IMR-90 (cell line): ENCODE results near the gene HHLA2. TPM values are rescaled to one million over a fixed set of nuclear protein-coding genes. Genes with fewer than 3 reads are reported as not detected.

Source experiments
- ATAC-seq: fragments of 200-7000 bp; cut with Tn5 transposase; 2 replicates; pipeline ENCODE4 v1.9.1; 2020; ENCODE audit warnings: low read depth, mild to moderate bottlenecking, moderate library complexity
- BruUV-seq: library from RNA; stranded (reverse); fragments of 400-500 nt; replicated peaks from 2 replicates; lab custom pipeline; 2021; lab: Mats Ljungman, UMichigan
- CTCF ChIA-PET: fragments of 300-600 bp; formaldehyde crosslinking; extraction: SDS; loops from one replicate; lab custom pipeline; 2021; ENCODE audit warnings: antibody characterized with exemption; lab: Yijun Ruan, JAX
- POLR2A ChIA-PET: fragments of 300-600 bp; sonication (Branson Sonifier 250); formaldehyde crosslinking; loops from one replicate; lab custom pipeline; 2022; ENCODE audit warnings: antibody characterized with exemption; ENCODE audit not compliant: unreplicated experiment; lab: Charles Lee
- DNase-seq: peaks from one replicate; pipeline ENCODE4 v3.0.0; 2013
- H2AFZ ChIP-seq: replicated peaks from 2 replicates; pipeline ENCODE3; 2013; ENCODE audit warnings: low read length, mild to moderate bottlenecking; ENCODE audit not compliant: poor library complexity
- H2AK5ac ChIP-seq: 2 replicates; pipeline ENCODE4 v1.6.1; 2013; ENCODE audit warnings: low read depth, low read length, inconsistent platforms
- H2AK9ac ChIP-seq: replicated peaks from 2 replicates; pipeline ENCODE3; 2013; ENCODE audit warnings: mild to moderate bottlenecking, low read depth, low read length, moderate library complexity; ENCODE audit not compliant: poor library complexity
- H2BK120ac ChIP-seq: 2 replicates; pipeline ENCODE4 v1.6.1; 2013; ENCODE audit warnings: low read depth, low read length, inconsistent platforms
- H2BK15ac ChIP-seq: 3 replicates; pipeline ENCODE4 v1.6.1; 2013; ENCODE audit warnings: low read depth, low read length, inconsistent platforms
- H2BK20ac ChIP-seq: 2 replicates; pipeline ENCODE4 v1.6.1; 2013; ENCODE audit warnings: low read depth, mild to moderate bottlenecking, inconsistent platforms, low read length, moderate library complexity
- H2BK5ac ChIP-seq: 2 replicates; pipeline ENCODE4 v1.6.1; 2013; ENCODE audit warnings: mild to moderate bottlenecking, low read depth, low read length, inconsistent platforms; ENCODE audit not compliant: poor library complexity, severe bottlenecking
- H3K14ac ChIP-seq: replicated peaks from 2 replicates; pipeline ENCODE4 v1.6.1; 2013; ENCODE audit warnings: low read depth, low read length, inconsistent platforms
- H3K18ac ChIP-seq: 2 replicates; pipeline ENCODE4 v1.6.1; 2013; ENCODE audit warnings: low read depth, low read length, control low read depth
- H3K23ac ChIP-seq: 2 replicates; pipeline ENCODE4 v1.6.1; 2013; ENCODE audit warnings: low read depth, low read length, inconsistent platforms
- H3K27ac ChIP-seq: 2 replicates; pipeline ENCODE4 v1.5.1; 2013; ENCODE audit warnings: mild to moderate bottlenecking, control low read depth, low read length; ENCODE audit not compliant: insufficient read depth
- H3K27me3 ChIP-seq: 2 replicates; pipeline ENCODE4 v1.6.1; 2013; ENCODE audit warnings: low read length; ENCODE audit not compliant: control insufficient read depth, insufficient read depth
- H3K36me3 ChIP-seq: 2 replicates; pipeline ENCODE4 v1.6.1; 2013; ENCODE audit warnings: low read length, mixed read lengths; ENCODE audit not compliant: control insufficient read depth, insufficient read depth
- H3K4ac ChIP-seq: 2 replicates; pipeline ENCODE4 v1.6.1; 2013; ENCODE audit warnings: low read depth, low read length, inconsistent platforms
- H3K4me1 ChIP-seq: 2 replicates; pipeline ENCODE4 v1.6.1; 2013; ENCODE audit warnings: low read length, mixed read lengths; ENCODE audit not compliant: control insufficient read depth, insufficient read depth
- H3K4me2 ChIP-seq: 2 replicates; pipeline ENCODE4 v1.6.1; 2013; ENCODE audit warnings: low read depth, mild to moderate bottlenecking, control low read depth, low read length, moderate library complexity
- H3K4me3 ChIP-seq: 2 replicates; pipeline ENCODE4 v1.5.1; 2013; ENCODE audit warnings: low read depth, mild to moderate bottlenecking, control low read depth, low read length, moderate library complexity; ENCODE audit not compliant: insufficient read depth
- H3K56ac ChIP-seq: 2 replicates; pipeline ENCODE4 v1.6.1; 2013; ENCODE audit warnings: low read length, inconsistent platforms; ENCODE audit not compliant: insufficient read depth; ENCODE audit errors: extremely low read depth
- H3K79me1 ChIP-seq, 2 experiments: 2 replicates each; pipeline ENCODE4 v1.6.1; 2013; ENCODE audit warnings: low read length in 2 of 2, inconsistent platforms in 1 of 2, low read depth in 1 of 2
- H3K9ac ChIP-seq: 2 replicates; pipeline ENCODE4 v1.6.1; 2013; ENCODE audit warnings: low read depth, low read length, control low read depth
- H3K9me1 ChIP-seq: 2 replicates; pipeline ENCODE4 v1.6.1; 2013; ENCODE audit warnings: low read length, inconsistent platforms; ENCODE audit not compliant: insufficient read depth
- H3K9me3 ChIP-seq: 2 replicates; pipeline ENCODE4 v1.6.1; 2013; ENCODE audit warnings: low read length; ENCODE audit not compliant: control insufficient read depth, insufficient read depth
- H4K20me1 ChIP-seq: 2 replicates; pipeline ENCODE4 v1.6.1; 2013; ENCODE audit warnings: low read length, inconsistent platforms; ENCODE audit not compliant: insufficient read depth
- H4K5ac ChIP-seq: 2 replicates; pipeline ENCODE4 v1.6.1; 2013; ENCODE audit warnings: mild to moderate bottlenecking, low read depth, low read length, control low read depth
- H4K8ac ChIP-seq, 2 experiments: 2 replicates each; pipeline ENCODE4 v1.6.1; 2013; ENCODE audit warnings: low read depth in 2 of 2, low read length in 2 of 2, control low read depth in 1 of 2, inconsistent platforms in 1 of 2
- H4K91ac ChIP-seq: 2 replicates; pipeline ENCODE4 v1.6.1; 2013; ENCODE audit warnings: low read depth, low read length, inconsistent platforms; ENCODE audit not compliant: insufficient read depth
- NFE2L2 ChIP-seq: fragments of 150-350 bp; IDR thresholded peaks from 2 replicates; pipeline ENCODE4 v1.6.1; 2016; ENCODE audit warnings: low read depth, mild to moderate bottlenecking, low read length
- POLR2A ChIP-seq: IDR thresholded peaks from 2 replicates; pipeline ENCODE4 v1.6.1; 2012; ENCODE audit warnings: mild to moderate bottlenecking, low read depth, low read length
- WGBS, 2 experiments: methylation state at CpG; one replicate each; pipeline versions ENCODE4 v1.1.5 to v1.1.7; 2013; ENCODE audit warnings: missing lambda C conversion rate in 2 of 2; ENCODE audit not compliant: insufficient read length in 1 of 2; ENCODE audit errors: extremely low coverage in 2 of 2; 5-methylcytosine and 5-hydroxymethylcytosine counted together
- dilution Hi-C: fragments of 300-500 bp; cut with HindIII; formaldehyde crosslinking; loops from one replicate; pipeline ENCODE4 v1.14.3; 2018; ENCODE audit warnings: low sequenced_read_pairs; ENCODE audit not compliant: unreplicated experiment
- in situ Hi-C: fragments of 300-500 bp; cut with MboI; formaldehyde crosslinking; loops from 3 replicates; pipeline ENCODE4 v1.14.3; 2019; ENCODE audit warnings: low sequenced_read_pairs, inconsistent platforms, mixed read lengths
- intact Hi-C: fragments of 100-400 bp; cut with micrococcal nuclease; formaldehyde crosslinking; loops from 2 replicates; pipeline ENCODE4 v1.10.0; 2022
- polyA plus RNA-seq, 3 experiments: library from polyadenylated mRNA; depleted of rRNA; stranded (reverse); fragments of >200 nt; gene quantifications; 2 replicates each; pipeline ENCODE4 v1.2.3, GENCODE V29; 2012; ENCODE audit warnings: low replicate concordance in 1 of 3
- total RNA-seq: library from RNA; depleted of rRNA; stranded (reverse); fragments of >200 nt; gene quantifications from 2 replicates; pipeline ENCODE4 v1.2.3, GENCODE V29; 2012

Gene HHLA2
- total and polyA plus RNA-seq, 2 of the 4 experiments (the other 2 are of a cell fraction), result not detected

GRCh38 chr3:108380128-108380795, 83.9 kb downstream of the HHLA2 start:
- Histone ChIP-seq H3K36me3 (no peaks in the 10 kb centered on the region), H2AFZ (no peak overlapping the region), H3K4me2 (no peak overlapping the region), H4K5ac (no peak overlapping the region), H2BK20ac (no peak overlapping the region), H2BK5ac (no peak overlapping the region), H2AK9ac (no peak overlapping the region), H4K20me1 (no peaks in the 10 kb centered on the region), H2BK15ac (no peak overlapping the region), H3K23ac (no peak overlapping the region), H3K79me1 (no peaks in the 10 kb centered on the region), H3K9me3 (no peaks in the 10 kb centered on the region), H3K4me1 (no peaks in the 10 kb centered on the region), H3K9me1 (no peaks in the 10 kb centered on the region), H3K9ac (no peak overlapping the region), H3K27me3 (no peaks in the 10 kb centered on the region), H3K4ac (no peak overlapping the region), H4K91ac (no peak overlapping the region), H3K4me3 (no peak overlapping the region), H2BK120ac (no peak overlapping the region), H2AK5ac (no peak overlapping the region), H3K56ac (no peak overlapping the region), H3K18ac (no peak overlapping the region), H3K27ac (no peak overlapping the region), H4K8ac (no peak overlapping the region), H3K14ac (no peak overlapping the region)
- CTCF ChIA-PET, result interaction anchor here (1.2 kb wide), 1 partner anchor 98 kb away, joined by 3 read pairs; no protein-coding TSS in a partner anchor
- WGBS, 2 experiments, result 85% methylated on average over 4 of the region's 7 CpGs; no CpG with 5 or more reads in 1 of the 2 experiments
- intact Hi-C loops, result no loop called here
- dilution Hi-C loops, result no loop called here
- POLR2A ChIA-PET, result no interaction called here
- DNase-seq (no peak), ATAC-seq (no peak)
- in situ Hi-C loops, result no loop called here
- no TSS peak for BruUV-seq
- TF ChIP-seq NFE2L2, result no peak
- TF ChIP-seq POLR2A, result no peak
